ENCODE results near the gene ANO10. TPM values are rescaled to one million over a fixed set of nuclear protein-coding genes. Genes with fewer than 3 reads are reported as not detected.
"Not testable (repeated sequence)": the region's sequence is repeated elsewhere in the genome, so short reads cannot be mapped to it uniquely, and the experiment has no call there.

The ANO10 gene
- total RNA-seq, 2 donors from 2014 or later: 6.8 to 7.9 TPM

- Mint-ChIP-seq H3K36me3 (peaks cover 21 to 24% of the 10 kb centered on the region in 2 donors), H3K27ac (no peak overlapping the region), H3K9me3 (peaks cover 10 to 12% of the 10 kb centered on the region in 2 donors)
- ATAC-seq (no peak), DNase-seq (ENCODE audit: low spot score in 2 of 2) (no peak)
Observed at GRCh38 chr3:43484926-43485488, 136.8 kb downstream of the ANO10 start.

- peaks cover 18 to 24% of the 10 kb centered on the region in 2 donors for H3K36me3 Mint-ChIP-seq
- ATAC-seq (no peak), DNase-seq (ENCODE audit: low spot score in 2 of 2) (no peak)
- H3K9me3 Mint-ChIP-seq: peaks cover 13 to 16% of the 10 kb centered on the region in 2 donors
- no peak overlapping the region for H3K27ac Mint-ChIP-seq
Observed at GRCh38 chr3:43481375-43481774, 140.4 kb downstream of the ANO10 start.

- not testable (repeated sequence) for ATAC-seq; DNase-seq (ENCODE audit: low spot score in 2 of 2)
- Mint-ChIP-seq H3K27ac (peak overlapping the region in 1 of 2 donors; percentile 75), H3K9me3 (peaks cover 13 to 16% of the 10 kb centered on the region in 2 donors), H3K36me3 (peaks cover 13 to 15% of the 10 kb centered on the region in 2 donors)
Observed at GRCh38 chr3:43478839-43479238, 143.0 kb downstream of the ANO10 start.

GRCh38 chr3:43478118-43478785 lies 143.6 kb downstream of the ANO10 start:
- ATAC-seq (peak; percentile 26 to 30), DNase-seq (ENCODE audit: low spot score in 2 of 2) (no peak)
- Mint-ChIP-seq H3K27ac (peak overlapping the region; percentile 75 to 80), H3K36me3 (peaks cover 12 to 13% of the 10 kb centered on the region in 2 donors), H3K9me3 (peaks cover 13% of the 10 kb centered on the region in 2 donors)

GRCh38 chr3:43477600-43477999 lies 144.2 kb downstream of the ANO10 start:
- DNase-seq (ENCODE audit: low spot score in 2 of 2) (peak in 1 of 2 donors; percentile 6), ATAC-seq (peak; percentile 77 to 97)
- Mint-ChIP-seq H3K36me3 (peaks cover 10 to 12% of the 10 kb centered on the region in 2 donors), H3K9me3 (peaks cover 12% of the 10 kb centered on the region in 2 donors), H3K27ac (peak overlapping the region; percentile 75 to 80)

- Mint-ChIP-seq H3K9me3 (no peaks in the 10 kb centered on the region), H3K27ac (no peak overlapping the region), H3K36me3 (peaks cover 0 to 5% of the 10 kb centered on the region in 2 donors)
- ATAC-seq (peak; percentile 15 to 34), DNase-seq (ENCODE audit: low spot score in 2 of 2) (no peak)
Observed at GRCh38 chr3:43473737-43474136, 148.1 kb downstream of the ANO10 start.

- no peaks in the 10 kb centered on the region for H3K9me3 Mint-ChIP-seq
- peaks cover 0 to 5% of the 10 kb centered on the region in 2 donors for H3K36me3 Mint-ChIP-seq
- DNase-seq (ENCODE audit: low spot score in 2 of 2) (no peak), ATAC-seq (no peak)
- H3K27ac Mint-ChIP-seq: no peak overlapping the region
Observed at GRCh38 chr3:43473244-43473643, 148.6 kb downstream of the ANO10 start.

GRCh38 chr3:43468133-43468532 lies 153.7 kb downstream of the ANO10 start:
- Mint-ChIP-seq H3K9me3 (peaks cover 0 to 10% of the 10 kb centered on the region in 2 donors), H3K36me3 (peaks cover 0 to 11% of the 10 kb centered on the region in 2 donors), H3K27ac (no peak overlapping the region)
- DNase-seq (ENCODE audit: low spot score in 2 of 2): no peak
- no peak for ATAC-seq

GRCh38 chr3:43465109-43465508 lies 156.7 kb downstream of the ANO10 start:
- Mint-ChIP-seq H3K27ac (no peak overlapping the region), H3K9me3 (peaks cover 6 to 16% of the 10 kb centered on the region in 2 donors), H3K36me3 (peaks cover 5 to 33% of the 10 kb centered on the region in 2 donors)
- DNase-seq (ENCODE audit: low spot score in 2 of 2) (no peak), ATAC-seq (no peak)

GRCh38 chr3:43462566-43462965 lies 159.2 kb downstream of the ANO10 start:
- Mint-ChIP-seq H3K9me3 (peaks cover 6 to 26% of the 10 kb centered on the region in 2 donors), H3K36me3 (peaks cover 5 to 33% of the 10 kb centered on the region in 2 donors)
- not testable (repeated sequence) for DNase-seq (ENCODE audit: low spot score in 2 of 2); H3K27ac Mint-ChIP-seq; ATAC-seq

- H3K36me3 Mint-ChIP-seq: peaks cover 5 to 33% of the 10 kb centered on the region in 2 donors
- no peak for DNase-seq (ENCODE audit: low spot score in 2 of 2)
- no peak overlapping the region for H3K27ac Mint-ChIP-seq
- ATAC-seq: no peak
- peaks cover 6 to 26% of the 10 kb centered on the region in 2 donors for H3K9me3 Mint-ChIP-seq
Observed at GRCh38 chr3:43461345-43461744, 160.5 kb downstream of the ANO10 start.

- H3K9me3 Mint-ChIP-seq: peaks cover 6 to 14% of the 10 kb centered on the region in 2 donors
- not testable (repeated sequence) for H3K27ac Mint-ChIP-seq; DNase-seq (ENCODE audit: low spot score in 2 of 2)
- peaks cover 5 to 13% of the 10 kb centered on the region in 2 donors for H3K36me3 Mint-ChIP-seq
- peak in 1 of 2 donors; percentile 7 for ATAC-seq
Observed at GRCh38 chr3:43457038-43457437, 164.8 kb downstream of the ANO10 start.

GRCh38 chr3:43455233-43455632 lies 166.6 kb downstream of the ANO10 start:
- ATAC-seq: peak in 1 of 2 donors; percentile 76
- no peak overlapping the region for H3K27ac Mint-ChIP-seq
- no peak for DNase-seq (ENCODE audit: low spot score in 2 of 2)
- peaks cover 0 to 10% of the 10 kb centered on the region in 2 donors for H3K9me3 Mint-ChIP-seq
- H3K36me3 Mint-ChIP-seq: no peaks in the 10 kb centered on the region

- Mint-ChIP-seq H3K9me3 (no peaks in the 10 kb centered on the region), H3K27ac (no peak overlapping the region), H3K36me3 (no peaks in the 10 kb centered on the region)
- no peak for ATAC-seq
- DNase-seq (ENCODE audit: low spot score in 2 of 2): no peak
Observed at GRCh38 chr3:43453981-43454380, 167.8 kb downstream of the ANO10 start.

GRCh38 chr3:43451670-43452254 lies 170.0 kb downstream of the ANO10 start:
- Mint-ChIP-seq H3K9me3 (no peaks in the 10 kb centered on the region), H3K36me3 (no peaks in the 10 kb centered on the region), H3K27ac (no peak overlapping the region)
- ATAC-seq (no peak), DNase-seq (ENCODE audit: low spot score in 2 of 2) (no peak)

GRCh38 chr3:43448098-43448497 lies 173.7 kb downstream of the ANO10 start:
- Mint-ChIP-seq H3K27ac (no peak overlapping the region), H3K9me3 (no peaks in the 10 kb centered on the region), H3K36me3 (no peaks in the 10 kb centered on the region)
- peak; percentile 41 to 76 for ATAC-seq
- DNase-seq (ENCODE audit: low spot score in 2 of 2): no peak

GRCh38 chr3:43445820-43446219 lies 176.0 kb downstream of the ANO10 start:
- H3K36me3 Mint-ChIP-seq: no peaks in the 10 kb centered on the region
- H3K9me3 Mint-ChIP-seq: no peaks in the 10 kb centered on the region
- no peak for DNase-seq (ENCODE audit: low spot score in 2 of 2)
- no peak for ATAC-seq
- H3K27ac Mint-ChIP-seq: no peak overlapping the region

Measured in activated naive CD4-positive, alpha-beta T cell treated with anti-CD3 and anti-CD28 coated beads, Interleukin-2, amount 50 U/mL, for 72 hours (primary cell).